GM12892 (cell line): ENCODE data around the gene UBE2C.

Experiments
- POLR2A ChIP-seq: IDR thresholded peaks from 2 replicates; pipeline ENCODE4 v1.6.1; 2011; ENCODE audit warnings: low read depth, low read length, control low read depth
- POLR2AphosphoS5 ChIP-seq: IDR thresholded peaks from 2 replicates; pipeline ENCODE4 v1.6.1; 2011; ENCODE audit warnings: low read depth, low read length, control low read depth

- TF ChIP-seq POLR2A (no peak), POLR2AphosphoS5 (no peak)
Measured at GRCh38 chr20:45834797-45835161, 22.3 kb downstream of the UBE2C start.
